HG03575 (cell line): ENCODE data around the gene CTRB2.

Source experiments
- ATAC-seq: cut with Tn5 transposase; IDR thresholded peaks from one replicate; pipeline ENCODE4 v1.9.1; 2021; ENCODE audit not compliant: unreplicated experiment, insufficient number of reproducible peaks, low FRiP score; ENCODE audit errors: extremely low read depth

The CTRB2 gene

DNA sequence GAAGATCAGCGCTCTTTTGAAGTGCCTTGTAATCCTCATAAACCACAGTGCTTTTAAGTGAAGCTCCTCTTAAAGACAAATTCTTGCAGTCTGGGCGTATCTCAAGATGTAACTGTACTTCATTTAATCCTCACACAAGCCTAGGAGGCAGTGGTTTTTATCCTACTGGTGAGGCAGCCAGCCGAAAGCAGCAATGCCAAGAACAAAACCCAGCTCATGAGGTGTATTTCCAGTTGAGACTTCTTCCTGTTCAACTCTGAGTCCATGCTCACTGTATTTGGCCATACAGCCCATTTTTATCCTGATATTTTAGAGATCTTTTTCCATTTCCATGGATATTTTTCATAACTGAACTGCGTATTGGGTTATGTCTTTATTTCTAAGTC lies 13.7 kb downstream of the CTRB2 start:
- ATAC-seq: no peak

DNA sequence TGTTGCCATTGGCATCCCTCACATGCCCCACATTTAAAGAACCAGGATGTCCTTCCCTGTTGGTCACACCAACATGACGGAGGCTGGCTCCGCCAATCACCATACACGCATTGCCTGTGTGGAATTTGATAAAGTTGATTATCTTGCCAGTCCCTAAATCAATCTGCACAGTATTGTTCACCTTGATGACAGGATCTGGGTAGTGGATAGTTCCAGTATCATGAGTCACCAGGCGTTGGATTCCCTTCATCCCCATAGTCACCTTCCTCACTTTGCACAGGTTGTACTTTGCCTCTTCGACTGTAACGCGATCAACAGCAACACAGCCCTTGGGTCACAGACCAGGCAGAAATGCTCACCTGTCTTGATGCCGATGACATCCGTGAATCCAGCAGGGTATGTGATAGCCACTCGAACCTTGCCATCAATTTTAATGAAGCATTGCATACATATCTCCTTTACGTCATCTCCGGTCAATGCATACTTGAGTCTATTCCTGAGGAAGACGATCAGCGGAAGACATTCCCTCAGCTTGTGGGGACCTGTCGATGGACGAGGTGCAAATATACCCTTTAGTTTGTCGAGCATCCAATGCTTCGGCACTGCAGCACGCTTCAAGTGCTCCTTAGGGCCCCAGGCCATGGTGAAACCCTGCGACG lies 14.2 kb downstream of the CTRB2 start:
- ATAC-seq: no peak

DNA sequence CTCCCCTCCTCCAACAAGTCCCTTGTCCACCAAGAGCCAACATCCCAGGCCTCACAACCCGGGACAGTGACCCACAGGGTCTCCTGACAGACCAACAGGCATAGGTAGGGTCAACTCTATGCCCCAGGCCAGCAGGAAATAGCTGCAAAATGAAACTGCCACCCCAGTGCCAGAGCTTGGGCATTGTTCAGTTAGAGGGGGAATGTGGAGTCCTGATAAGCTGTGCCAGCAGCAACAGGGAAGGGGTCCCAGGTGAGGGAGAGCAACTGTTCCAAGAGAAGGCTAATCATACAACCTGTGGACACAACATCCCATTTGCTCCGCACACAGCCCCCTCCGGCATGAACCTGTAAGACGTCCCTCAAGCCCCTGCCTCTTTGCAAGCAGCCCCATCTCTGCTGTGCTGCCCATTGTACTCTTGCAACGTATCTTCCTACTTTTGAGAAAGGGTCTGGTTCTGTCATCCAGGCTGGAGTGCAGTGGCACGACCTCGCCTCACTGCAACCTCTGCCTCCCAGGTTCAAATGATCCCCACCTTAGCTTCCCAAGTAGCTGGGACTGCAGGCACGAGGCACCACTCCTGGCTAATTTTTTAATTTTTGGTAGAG lies 17.2 kb downstream of the CTRB2 start:
- no peak for ATAC-seq

DNA sequence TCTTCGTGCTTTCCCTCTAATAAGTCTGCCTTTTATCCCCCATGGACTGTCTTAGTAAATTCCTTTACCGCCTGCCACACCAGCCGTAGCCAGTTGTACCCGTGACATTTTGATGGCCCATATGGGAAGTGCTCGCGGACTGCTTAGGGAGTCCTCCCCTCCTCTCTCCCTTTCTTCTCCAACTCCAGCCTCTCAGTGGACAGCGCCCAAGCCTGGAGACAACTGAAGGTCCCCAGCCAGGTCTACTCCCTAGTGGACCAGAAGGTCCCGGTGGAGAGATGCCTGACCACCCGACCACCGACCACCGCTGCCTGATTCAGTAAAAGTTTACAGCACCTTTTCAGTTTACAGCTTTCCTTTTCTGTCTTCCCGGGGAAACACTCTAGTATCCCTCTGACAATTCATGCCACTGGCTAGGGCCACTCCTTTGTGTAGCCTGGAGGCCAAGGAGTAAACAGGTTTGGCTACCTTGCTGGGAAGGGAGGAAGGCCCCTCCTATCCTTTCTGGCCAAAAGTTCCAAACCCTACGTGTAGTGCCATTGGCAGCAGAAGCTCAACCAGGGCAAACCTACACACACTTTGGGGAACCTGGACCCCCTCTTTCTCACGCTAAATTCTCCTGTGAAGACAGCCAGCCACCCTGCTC lies 18.0 kb downstream of the CTRB2 start:
- no peak for ATAC-seq

DNA sequence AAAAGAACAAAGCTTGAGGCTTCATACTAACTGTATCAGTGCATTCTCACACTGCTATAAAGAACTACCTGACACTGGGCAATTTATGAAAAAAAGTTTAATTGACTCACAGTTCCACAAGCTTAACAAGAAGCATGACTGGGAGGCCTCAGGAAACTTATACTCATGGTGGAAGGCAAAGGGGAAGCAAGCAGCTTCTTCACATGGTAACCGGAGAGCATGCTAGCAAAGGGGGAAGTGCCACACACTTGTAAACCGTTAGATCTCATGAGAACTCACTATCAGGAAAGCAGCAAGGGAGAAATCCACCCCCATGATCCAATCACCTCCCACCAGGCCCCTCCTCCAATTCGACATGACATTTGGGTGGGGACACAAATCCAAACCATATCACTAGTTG lies 25.3 kb downstream of the CTRB2 start:
- ATAC-seq: no peak

DNA sequence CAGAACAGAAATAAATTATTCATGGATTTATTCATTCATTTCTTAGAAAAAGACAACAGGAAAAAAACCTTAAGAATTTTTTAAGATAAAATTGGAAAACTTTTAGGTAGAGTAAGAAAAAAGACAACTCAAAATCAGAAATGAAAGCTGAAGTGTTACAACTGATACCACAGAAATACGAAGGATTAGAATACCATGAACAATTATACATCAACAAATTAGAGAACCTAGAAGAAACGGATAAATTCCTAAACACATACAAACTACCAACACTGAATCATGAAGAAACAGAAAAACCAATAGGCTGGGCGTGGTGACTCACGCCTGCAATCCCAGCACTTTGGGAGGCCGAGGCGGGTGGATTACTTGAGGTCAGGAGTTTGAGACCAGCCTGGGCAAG lies 27.8 kb downstream of the CTRB2 start:
- no peak for ATAC-seq

DNA sequence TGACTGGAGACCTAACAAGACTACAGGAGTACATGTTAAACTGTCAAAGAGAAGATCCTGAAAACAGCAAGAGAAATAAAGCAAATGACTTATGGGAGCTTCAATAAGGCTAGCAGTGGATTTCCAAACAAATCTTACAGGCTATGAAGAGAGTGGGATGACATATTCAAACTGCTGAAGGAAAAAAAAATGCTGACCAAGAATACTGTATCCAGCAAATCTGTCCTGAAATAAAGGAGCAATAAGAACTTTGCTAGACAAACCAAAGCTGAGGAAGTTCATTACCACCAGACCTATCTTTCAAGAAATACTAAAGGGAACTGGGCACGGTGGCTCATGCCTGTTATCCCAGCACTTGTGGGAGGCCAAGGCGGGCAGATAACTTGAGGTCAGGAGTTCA lies 30.0 kb downstream of the CTRB2 start:
- ATAC-seq: no peak

DNA sequence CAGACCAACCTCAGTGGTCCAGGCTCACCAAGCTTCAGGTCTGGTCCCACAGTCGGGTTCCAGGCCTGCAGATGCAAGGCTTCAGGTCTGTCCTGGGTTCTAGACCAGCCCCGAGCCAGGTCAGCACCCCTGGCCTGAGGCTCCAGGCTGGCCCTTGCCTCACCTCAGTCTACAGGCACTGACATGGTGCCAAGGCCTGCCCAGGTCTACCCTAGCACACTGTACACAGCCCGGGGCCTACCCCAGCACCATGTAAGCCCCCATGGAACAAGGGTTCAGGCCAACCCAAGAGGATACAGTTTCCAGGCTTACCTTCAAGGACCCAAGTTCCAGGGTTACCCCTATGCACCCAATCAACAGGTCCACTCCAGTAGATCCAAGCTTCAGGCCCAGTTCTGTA lies 31.9 kb downstream of the CTRB2 start:
- no peak for ATAC-seq

DNA sequence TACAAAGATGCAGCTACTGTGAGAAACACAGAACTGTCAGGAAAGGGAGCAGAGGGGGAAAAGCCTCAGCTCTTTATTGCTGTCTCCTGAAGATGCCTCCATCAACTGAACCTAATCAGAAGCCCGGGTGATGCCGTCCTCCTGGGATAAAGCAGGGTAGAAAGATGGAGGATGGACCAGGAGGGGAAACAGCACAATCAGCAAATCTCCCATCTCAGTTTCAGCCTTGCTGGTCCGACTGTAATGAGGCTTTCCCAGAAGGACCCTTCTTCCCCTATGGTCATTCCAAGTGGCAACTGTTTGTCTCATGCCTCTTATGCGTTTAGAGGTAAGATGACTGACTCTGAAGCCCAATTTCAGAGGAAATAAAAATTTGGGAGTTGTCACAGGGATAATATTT lies 34.4 kb downstream of the CTRB2 start:
- ATAC-seq: no peak

DNA sequence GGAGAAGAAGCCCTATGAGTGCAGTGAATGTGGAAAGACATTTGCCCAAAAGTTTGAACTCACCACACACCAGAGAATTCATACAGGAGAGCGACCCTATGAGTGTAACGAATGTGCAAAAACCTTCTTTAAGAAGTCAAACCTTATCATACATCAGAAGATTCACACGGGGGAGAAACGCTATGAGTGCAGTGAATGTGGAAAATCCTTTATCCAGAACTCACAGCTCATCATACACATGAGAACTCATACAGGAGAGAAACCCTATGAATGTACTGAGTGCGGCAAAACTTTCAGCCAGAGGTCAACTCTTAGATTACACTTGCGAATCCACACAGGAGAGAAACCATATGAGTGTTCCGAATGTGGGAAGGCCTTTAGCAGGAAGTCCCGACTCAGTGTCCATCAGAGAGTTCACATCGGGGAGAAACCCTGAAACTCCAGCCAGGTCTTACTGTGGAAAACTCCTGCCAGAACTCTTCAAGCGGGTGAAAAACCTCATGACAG lies 37.0 kb downstream of the CTRB2 start:
- no peak for ATAC-seq

DNA sequence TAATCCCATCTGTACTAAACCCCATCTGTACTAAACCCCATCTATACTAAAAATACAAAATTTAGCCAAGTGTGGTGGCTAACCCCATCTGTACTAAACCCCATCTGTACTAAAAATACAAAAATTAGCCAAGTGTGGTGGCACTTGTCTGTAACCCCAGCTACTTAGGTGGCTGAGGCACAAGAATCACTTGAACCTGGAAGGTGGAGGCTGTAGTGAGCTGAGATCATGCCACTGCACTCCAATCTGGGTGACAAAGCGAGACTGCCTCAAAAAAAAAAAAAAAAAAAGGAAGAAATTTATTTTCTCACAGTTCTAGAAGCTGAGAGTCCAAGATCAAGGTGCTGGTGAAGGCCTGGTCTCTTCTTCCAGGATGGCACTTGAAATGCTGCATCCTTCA lies 46.6 kb downstream of the CTRB2 start:
- ATAC-seq: no peak
